NB4 (cell line): Measurements from ENCODE around the gene TFCP2L1.

Experiments used
- CTCF ChIP-seq: IDR thresholded peaks from one replicate; pipeline ENCODE4 v1.5.1; 2012; ENCODE audit warnings: low read depth, low read length
- MYC ChIP-seq: IDR thresholded peaks from 2 replicates; pipeline ENCODE4 v1.6.1; 2011; ENCODE audit warnings: low read depth, low read length
- POLR2A ChIP-seq: IDR thresholded peaks from 2 replicates; pipeline ENCODE4 v1.6.1; 2011; ENCODE audit warnings: mild to moderate bottlenecking; ENCODE audit not compliant: insufficient read length; ENCODE audit errors: extremely low read depth
- TF ChIP-seq, protein P1 (sequence below): IDR thresholded peaks from 2 replicates; pipeline ENCODE4 v1.6.1; 2011; ENCODE audit warnings: low read depth, low read length

GRCh38 chr2:121333231-121333630 is 48.2 kb upstream of the TFCP2L1 start:
- TF ChIP-seq CTCF = no peak
- TF ChIP-seq, protein P1, sequence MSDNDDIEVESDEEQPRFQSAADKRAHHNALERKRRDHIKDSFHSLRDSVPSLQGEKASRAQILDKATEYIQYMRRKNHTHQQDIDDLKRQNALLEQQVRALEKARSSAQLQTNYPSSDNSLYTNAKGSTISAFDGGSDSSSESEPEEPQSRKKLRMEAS = no peak
- TF ChIP-seq POLR2A = no peak
- no peak for TF ChIP-seq MYC
